Left forelimb (tissue), 1 donor: Measurements from ENCODE around the gene DIPK1C.
A peak's percentile ranks its signal among the peaks of the same experiment; 100 is the strongest.

ENCODE experiments used
- DNase-seq: peaks from one replicate; pipeline ENCODE4 v3.0.0-alpha.2; 2018; ENCODE audit warnings: low spot score

Gene DIPK1C

GRCh38 chr18:74419761-74420160 is 37.3 kb downstream of the DIPK1C start:
- no peak for DNase-seq

GRCh38 chr18:74418023-74418422 is 39.1 kb downstream of the DIPK1C start:
- DNase-seq, result no peak

GRCh38 chr18:74416124-74416523 is 41.0 kb downstream of the DIPK1C start:
- DNase-seq, result no peak

GRCh38 chr18:74414953-74415515 is 42.1 kb downstream of the DIPK1C start:
- no peak for DNase-seq

- DNase-seq, result no peak
These were observed 43.3 kb downstream of the DIPK1C start for GRCh38 chr18:74413836-74414235.

- DNase-seq, result no peak
These were observed 44.8 kb downstream of the DIPK1C start for GRCh38 chr18:74412116-74412880.

- DNase-seq, result no peak
These were observed 45.6 kb downstream of the DIPK1C start for GRCh38 chr18:74411475-74411874.

GRCh38 chr18:74410441-74410992 is 46.6 kb downstream of the DIPK1C start:
- no peak for DNase-seq

GRCh38 chr18:74407888-74408287 is 49.2 kb downstream of the DIPK1C start:
- no peak for DNase-seq

GRCh38 chr18:74402806-74403433 is 54.2 kb downstream of the DIPK1C start:
- DNase-seq, result peak; percentile 44

- DNase-seq, result no peak
These were observed 56.3 kb downstream of the DIPK1C start for GRCh38 chr18:74400813-74401212.

- peak; percentile 26 for DNase-seq
These were observed 57.8 kb downstream of the DIPK1C start for GRCh38 chr18:74399091-74399887.

GRCh38 chr18:74397572-74397971 is 59.5 kb downstream of the DIPK1C start:
- DNase-seq, result no peak

GRCh38 chr18:74396171-74397169 is 60.6 kb downstream of the DIPK1C start:
- DNase-seq, result no peak

GRCh38 chr18:74395648-74396154 is 61.4 kb downstream of the DIPK1C start:
- DNase-seq, result peak; percentile 80

- no peak for DNase-seq
These were observed 62.1 kb downstream of the DIPK1C start for GRCh38 chr18:74395006-74395405.

- no peak for DNase-seq
These were observed 64.8 kb downstream of the DIPK1C start for GRCh38 chr18:74392323-74392722.

- DNase-seq, result no peak
These were observed 66.2 kb downstream of the DIPK1C start for GRCh38 chr18:74390900-74391299.

- peak; percentile 34 for DNase-seq
These were observed 67.1 kb downstream of the DIPK1C start for GRCh38 chr18:74389991-74390390.

GRCh38 chr18:74389171-74389927 is 67.8 kb downstream of the DIPK1C start:
- DNase-seq, result peak; percentile 48
